NCI-H526 treated with DMSO at 0.1 percent for 48 hours (cell line): ENCODE measurements around the gene CDON.

Experiments
- DNase-seq: peaks from one replicate; lab custom pipeline; 2025; lab: John Stamatoyannopoulos, UW

Gene CDON

GRCh38 chr11:126083829-126084607 lies 21.4 kb upstream of the CDON start:
- no peak for DNase-seq

- DNase-seq = peak; percentile 80
Measured at GRCh38 chr11:126082251-126083109, 19.8 kb upstream of the CDON start.

GRCh38 chr11:126081915-126082250 lies 19.2 kb upstream of the CDON start:
- no peak for DNase-seq

GRCh38 chr11:126080161-126080941 lies 17.7 kb upstream of the CDON start:
- DNase-seq = no peak

- no peak for DNase-seq
Measured at GRCh38 chr11:126079621-126080124, 17.0 kb upstream of the CDON start.

- no peak for DNase-seq
Measured at GRCh38 chr11:126076641-126077040, 14.0 kb upstream of the CDON start.

- peak; percentile 96 for DNase-seq
Measured at GRCh38 chr11:126072801-126073594, 10.3 kb upstream of the CDON start.

GRCh38 chr11:126072141-126072741 lies 9.6 kb upstream of the CDON start:
- DNase-seq = peak; percentile 89

GRCh38 chr11:126063507-126063852 lies 814 bp upstream of the CDON start:
- DNase-seq = no peak

GRCh38 chr11:126061707-126062678 lies 673 bp downstream of the CDON start:
- DNase-seq = peak; percentile 90

GRCh38 chr11:126060757-126061171 lies 1.9 kb downstream of the CDON start:
- no peak for DNase-seq

- no peak for DNase-seq
Measured at GRCh38 chr11:126059238-126059781, 3.4 kb downstream of the CDON start.

GRCh38 chr11:126058105-126058874 lies 4.4 kb downstream of the CDON start:
- DNase-seq = no peak

GRCh38 chr11:126054882-126055281 lies 7.8 kb downstream of the CDON start:
- no peak for DNase-seq

GRCh38 chr11:126054408-126054807 lies 8.3 kb downstream of the CDON start:
- DNase-seq = no peak

- DNase-seq = no peak
Measured at GRCh38 chr11:126053415-126054286, 9.0 kb downstream of the CDON start.

GRCh38 chr11:126051117-126051516 lies 11.5 kb downstream of the CDON start:
- DNase-seq = no peak

GRCh38 chr11:126049159-126049558 lies 13.5 kb downstream of the CDON start:
- DNase-seq = no peak
